ENCODE data around the gene RNASE12. TPM values are rescaled to one million over a fixed set of nuclear protein-coding genes. Genes with fewer than 3 reads are reported as not detected.

RNASE12 gene
- total RNA-seq, 1 experiment from 2014 or later = not detected

DNA sequence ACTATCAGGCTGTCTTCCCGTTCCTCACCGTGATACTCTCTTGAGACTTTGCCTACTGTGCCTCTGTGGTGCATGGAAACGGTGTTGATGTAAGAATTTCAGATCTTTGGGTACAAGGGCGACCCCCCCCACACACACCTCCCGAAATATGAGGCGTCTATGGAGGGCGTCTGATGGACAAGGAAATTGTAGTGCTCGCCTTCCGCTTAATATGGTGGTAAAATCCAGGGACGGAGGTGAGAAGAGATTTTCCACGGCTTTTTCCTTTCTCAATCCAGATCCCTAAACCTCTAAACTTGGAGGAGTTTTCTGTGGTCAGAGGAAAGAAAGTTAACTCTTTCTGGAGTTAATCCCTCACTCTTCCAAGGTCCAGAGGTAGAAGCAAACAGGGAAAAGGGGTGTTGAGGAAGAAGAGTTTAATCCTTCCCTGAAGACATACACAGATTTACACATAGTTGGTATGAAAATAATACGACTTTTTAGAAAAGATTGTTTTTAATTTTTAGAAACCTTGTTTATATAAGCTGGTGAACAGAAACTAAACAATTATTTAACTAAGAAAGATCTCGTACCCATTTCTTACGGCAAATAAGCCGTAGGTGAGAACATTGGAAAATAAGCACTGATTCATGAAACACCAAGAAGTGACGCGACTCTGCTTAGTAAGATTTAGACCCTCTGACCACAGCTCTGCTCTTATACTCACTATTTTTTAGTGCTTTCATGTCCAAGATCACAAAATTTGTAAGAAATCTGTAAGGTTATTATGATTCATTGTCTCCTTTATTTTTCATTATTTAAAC is 23.1 kb upstream of the RNASE12 start:
- POLR2A ChIA-PET = interaction anchor here (0.6 to 1.8 kb wide), 5 partner anchors 9 to 126 kb away, joined by 3 to 7 read pairs (median 4); no protein-coding TSS in a partner anchor
- TF ChIP-seq JUND (IDR thresholded peaks at IDR 0.05) (no peak), CEBPB (IDR thresholded peaks at IDR 0.05; ENCODE audit: low read depth) (no peak), CBX3 (IDR thresholded peaks at IDR 0.05; ENCODE audit: low read depth) (no peak), RAD21 (IDR thresholded peaks at IDR 0.05; ENCODE audit: low read depth) (no peak), EZH2phosphoT487 (IDR thresholded peaks at IDR 0.05; ENCODE audit: borderline replicate concordance) (no peak), SRF (IDR thresholded peaks at IDR 0.05; ENCODE audit: low read depth) (no peak)
- TF ChIP-seq, protein P1, sequence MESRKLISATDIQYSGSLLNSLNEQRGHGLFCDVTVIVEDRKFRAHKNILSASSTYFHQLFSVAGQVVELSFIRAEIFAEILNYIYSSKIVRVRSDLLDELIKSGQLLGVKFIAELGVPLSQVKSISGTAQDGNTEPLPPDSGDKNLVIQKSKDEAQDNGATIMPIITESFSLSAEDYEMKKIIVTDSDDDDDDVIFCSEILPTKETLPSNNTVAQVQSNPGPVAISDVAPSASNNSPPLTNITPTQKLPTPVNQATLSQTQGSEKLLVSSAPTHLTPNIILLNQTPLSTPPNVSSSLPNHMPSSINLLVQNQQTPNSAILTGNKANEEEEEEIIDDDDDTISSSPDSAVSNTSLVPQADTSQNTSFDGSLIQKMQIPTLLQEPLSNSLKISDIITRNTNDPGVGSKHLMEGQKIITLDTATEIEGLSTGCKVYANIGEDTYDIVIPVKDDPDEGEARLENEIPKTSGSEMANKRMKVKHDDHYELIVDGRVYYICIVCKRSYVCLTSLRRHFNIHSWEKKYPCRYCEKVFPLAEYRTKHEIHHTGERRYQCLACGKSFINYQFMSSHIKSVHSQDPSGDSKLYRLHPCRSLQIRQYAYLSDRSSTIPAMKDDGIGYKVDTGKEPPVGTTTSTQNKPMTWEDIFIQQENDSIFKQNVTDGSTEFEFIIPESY (IDR thresholded peaks at IDR 0.05; ENCODE audit: extremely low read depth, insufficient replicate concordance, low read length) = no peak
- TF ChIP-seq, protein P2, sequence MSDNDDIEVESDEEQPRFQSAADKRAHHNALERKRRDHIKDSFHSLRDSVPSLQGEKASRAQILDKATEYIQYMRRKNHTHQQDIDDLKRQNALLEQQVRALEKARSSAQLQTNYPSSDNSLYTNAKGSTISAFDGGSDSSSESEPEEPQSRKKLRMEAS (IDR thresholded peaks at IDR 0.05) = no peak
- TF ChIP-seq, protein P3, sequence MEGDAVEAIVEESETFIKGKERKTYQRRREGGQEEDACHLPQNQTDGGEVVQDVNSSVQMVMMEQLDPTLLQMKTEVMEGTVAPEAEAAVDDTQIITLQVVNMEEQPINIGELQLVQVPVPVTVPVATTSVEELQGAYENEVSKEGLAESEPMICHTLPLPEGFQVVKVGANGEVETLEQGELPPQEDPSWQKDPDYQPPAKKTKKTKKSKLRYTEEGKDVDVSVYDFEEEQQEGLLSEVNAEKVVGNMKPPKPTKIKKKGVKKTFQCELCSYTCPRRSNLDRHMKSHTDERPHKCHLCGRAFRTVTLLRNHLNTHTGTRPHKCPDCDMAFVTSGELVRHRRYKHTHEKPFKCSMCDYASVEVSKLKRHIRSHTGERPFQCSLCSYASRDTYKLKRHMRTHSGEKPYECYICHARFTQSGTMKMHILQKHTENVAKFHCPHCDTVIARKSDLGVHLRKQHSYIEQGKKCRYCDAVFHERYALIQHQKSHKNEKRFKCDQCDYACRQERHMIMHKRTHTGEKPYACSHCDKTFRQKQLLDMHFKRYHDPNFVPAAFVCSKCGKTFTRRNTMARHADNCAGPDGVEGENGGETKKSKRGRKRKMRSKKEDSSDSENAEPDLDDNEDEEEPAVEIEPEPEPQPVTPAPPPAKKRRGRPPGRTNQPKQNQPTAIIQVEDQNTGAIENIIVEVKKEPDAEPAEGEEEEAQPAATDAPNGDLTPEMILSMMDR (IDR thresholded peaks at IDR 0.05 in 2 of 3, conservative IDR thresholded peaks at IDR 0.05 in 1 of 3; ENCODE audit: borderline replicate concordance in 1 of 3, insufficient read depth in 1 of 3, low read depth in 2 of 3, low read length in 2 of 3) = no peak

More for the DNA sequence above, 23.1 kb upstream of the RNASE12 start:
- peak; percentile 34 for ATAC-seq
- Histone ChIP-seq H2AFZ (ENCODE audit: low read depth, low read length, poor library complexity, severe bottlenecking) (peak overlapping the region; percentile 86), H3K9me3 (ENCODE audit: control insufficient read depth in 1 of 2, insufficient read depth in 1 of 2, low read depth in 1 of 2, low read length in 2 of 2) (no peaks in the 10 kb centered on the region), H3K27ac (ENCODE audit: low read depth, low read length) (peak overlapping the region; percentile 57), H3K4me3 (replicated peaks in 1 of 2; ENCODE audit: low read depth in 1 of 2, low read length in 2 of 2) (peak overlapping the region; percentile 46 to 61), H3K9ac (ENCODE audit: low read length) (peak overlapping the region; percentile 51), H3K4me1 (ENCODE audit: control insufficient read depth in 1 of 2, insufficient read depth in 2 of 2, low read length in 2 of 2) (peaks cover 12 to 39% of the 10 kb centered on the region in 2 experiments), H3K27me3 (ENCODE audit: insufficient read depth, low read length) (no peaks in the 10 kb centered on the region), H3K4me2 (ENCODE audit: low read length) (peak overlapping the region; percentile 88), H4K20me1 (ENCODE audit: insufficient read depth) (no peaks in the 10 kb centered on the region), H3K9me2 (ENCODE audit: insufficient read depth) (no peaks in the 10 kb centered on the region), H3K79me2 (ENCODE audit: insufficient read depth, low read length) (no peaks in the 10 kb centered on the region), H3K36me3 (ENCODE audit: control insufficient read depth in 1 of 2, insufficient read depth in 2 of 2, low read length in 2 of 2) (no peaks in the 10 kb centered on the region)
- BruUV-seq (replicated peaks) = no TSS peak
- intact Hi-C loops (cut with micrococcal nuclease) = loop anchor here (10.0 kb wide), 1 partner anchor 361 kb away; no protein-coding TSS in a partner anchor
- DNase-seq (ENCODE audit: low read depth, low spot score) = no peak
- ChIA-PET RAD21 (ENCODE audit: low non-redundant PET in 1 of 2, low total read pairs in 2 of 2, uncharacterized antibody in 2 of 2, unreplicated experiment in 2 of 2) (interaction anchor here in 1 of 2 experiments (0.7 kb wide), 1 partner anchor 16 kb away, joined by 3 read pairs; no protein-coding TSS in a partner anchor), CTCF (interaction anchor here (1.4 to 2.3 kb wide), 12 partner anchors 8 to 286 kb away, joined by 3 to 33 read pairs (median 5); partner anchors contain the start of genes PIP4P1 and RNASE4)

All from HCT116 (cell line).